Activated CD8-positive, alpha-beta memory T cell treated with anti-CD3 and anti-CD28 coated beads, Interleukin-2, amount 50 U/mL, for 24 hours (primary cell): ENCODE measurements around the gene SLC46A2.

ENCODE experiments used
- DNase-seq: peaks from one replicate; pipeline ENCODE4 v3.0.0-alpha.2; 2020; ENCODE audit errors: extremely low read depth

The SLC46A2 gene

GRCh38 chr9:112886351-112886750, 4.3 kb downstream of the SLC46A2 start:
- no peak for DNase-seq

DNA sequence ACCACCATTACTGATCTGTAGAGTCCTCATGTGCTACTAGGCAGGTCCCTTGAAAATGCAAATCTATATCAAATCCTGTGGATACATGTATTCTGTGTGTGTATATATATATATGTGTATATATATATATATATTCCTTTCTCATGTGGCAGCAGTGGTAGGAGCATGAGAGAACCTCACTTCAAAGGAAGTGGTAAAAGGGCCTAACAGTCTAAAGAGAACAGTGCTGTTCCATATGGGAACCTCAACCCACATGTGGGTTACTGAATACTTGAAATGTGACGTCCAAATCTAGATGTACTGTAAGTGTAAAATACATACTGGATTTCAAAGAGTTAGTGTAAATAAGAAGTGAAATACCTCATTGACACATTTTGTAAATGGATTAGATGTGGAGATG, 5.4 kb downstream of the SLC46A2 start:
- DNase-seq: no peak

- no peak for DNase-seq
Measured at GRCh38 chr9:112884721-112885120, 6.0 kb downstream of the SLC46A2 start.

- no peak for DNase-seq
Measured at GRCh38 chr9:112884101-112884500, 6.6 kb downstream of the SLC46A2 start.

GRCh38 chr9:112881331-112881730, 9.3 kb downstream of the SLC46A2 start:
- DNase-seq: no peak

DNA sequence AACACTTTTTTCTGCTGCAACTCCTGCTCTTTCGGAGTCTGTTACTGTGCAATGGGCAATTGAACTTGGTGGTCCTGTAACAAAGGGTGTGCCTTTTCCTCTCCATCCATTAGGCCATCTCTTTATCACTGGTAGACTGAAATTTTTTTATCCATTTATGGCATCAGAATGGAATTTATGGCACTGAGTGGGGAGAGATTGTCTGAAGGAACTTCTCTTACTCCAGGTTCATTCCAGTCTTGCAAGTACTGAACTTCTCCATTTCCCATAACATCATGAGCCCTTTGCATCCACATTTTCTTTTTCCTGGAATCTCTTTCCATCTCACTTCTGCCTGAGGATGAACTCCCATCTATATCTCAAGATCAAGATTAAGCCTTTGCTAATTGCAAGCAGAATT, 10.0 kb downstream of the SLC46A2 start:
- no peak for DNase-seq

- no peak for DNase-seq
Measured at GRCh38 chr9:112878752-112879151, 11.9 kb downstream of the SLC46A2 start.

DNA sequence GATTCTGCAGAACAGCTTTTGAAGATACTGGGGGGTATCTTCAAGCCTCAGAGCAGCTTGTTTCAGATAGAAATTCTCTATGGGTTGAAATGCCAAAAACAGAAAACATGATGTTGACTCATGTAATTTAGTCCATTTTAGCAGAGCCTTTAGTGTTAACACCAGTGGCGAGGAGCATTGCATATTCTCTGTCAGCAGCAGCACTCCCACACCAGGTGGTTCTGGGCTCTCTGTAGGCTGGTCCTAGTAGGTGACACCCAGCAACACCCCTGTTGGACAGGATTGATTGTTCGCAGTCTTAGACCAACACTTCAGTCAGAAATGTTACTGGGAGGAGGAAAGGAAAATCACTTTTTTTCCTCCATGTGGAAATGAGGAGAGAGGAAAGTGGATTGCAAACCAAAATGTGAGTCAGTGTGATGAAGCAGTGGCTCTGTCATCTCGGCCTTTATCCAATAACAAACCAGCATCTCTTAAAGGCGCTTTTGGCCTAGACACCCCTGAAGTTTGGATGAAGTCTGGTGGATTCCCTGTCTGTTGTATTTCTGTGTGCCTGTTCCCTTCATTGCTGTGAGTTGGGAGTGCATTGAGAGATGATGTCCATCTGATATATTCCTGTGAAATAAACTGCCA, 16.8 kb downstream of the SLC46A2 start:
- DNase-seq: no peak

GRCh38 chr9:112872019-112872418, 18.7 kb downstream of the SLC46A2 start:
- DNase-seq: no peak

DNA sequence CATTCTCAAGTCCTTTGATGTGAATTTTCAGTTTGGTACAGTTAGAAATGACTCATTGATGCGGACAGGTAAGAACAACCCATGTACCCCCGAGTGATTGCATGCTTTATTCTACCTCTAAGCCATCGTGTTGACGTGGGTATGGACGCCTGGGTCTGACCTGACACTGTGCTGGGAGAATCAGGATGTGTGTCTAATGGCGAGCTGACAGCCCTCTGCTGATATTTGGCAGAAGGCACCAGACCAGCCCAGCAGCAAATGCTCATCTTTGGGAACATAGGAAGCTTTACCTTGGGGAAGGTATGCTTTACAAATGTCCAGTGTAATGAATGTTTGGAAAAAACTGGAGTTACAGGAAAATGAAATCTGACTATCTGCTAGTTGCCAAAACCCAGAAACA, 20.1 kb downstream of the SLC46A2 start:
- DNase-seq: no peak

DNA sequence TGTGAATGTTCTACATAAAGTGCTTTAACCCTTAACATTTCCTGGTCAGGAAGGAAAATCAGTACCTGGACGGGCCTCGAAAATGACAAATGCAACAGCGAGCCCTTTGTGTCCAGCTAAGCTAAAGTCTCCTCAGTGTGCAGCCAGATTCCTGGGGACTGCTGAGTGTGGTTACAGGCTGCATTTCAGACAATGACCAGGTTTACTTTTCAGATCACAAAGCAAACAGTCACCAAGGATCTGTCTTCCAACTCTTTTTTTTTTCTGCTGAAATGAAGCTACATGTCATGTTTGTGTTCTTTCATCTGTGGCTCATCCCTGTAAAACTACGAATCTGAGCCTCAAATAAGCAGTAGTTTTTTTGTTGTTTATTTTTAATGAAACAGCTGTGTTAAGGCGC, 20.8 kb downstream of the SLC46A2 start:
- DNase-seq: no peak

- DNase-seq: no peak
Measured at GRCh38 chr9:112869041-112869529, 21.6 kb downstream of the SLC46A2 start.

GRCh38 chr9:112868461-112868860, 22.2 kb downstream of the SLC46A2 start:
- DNase-seq: no peak

DNA sequence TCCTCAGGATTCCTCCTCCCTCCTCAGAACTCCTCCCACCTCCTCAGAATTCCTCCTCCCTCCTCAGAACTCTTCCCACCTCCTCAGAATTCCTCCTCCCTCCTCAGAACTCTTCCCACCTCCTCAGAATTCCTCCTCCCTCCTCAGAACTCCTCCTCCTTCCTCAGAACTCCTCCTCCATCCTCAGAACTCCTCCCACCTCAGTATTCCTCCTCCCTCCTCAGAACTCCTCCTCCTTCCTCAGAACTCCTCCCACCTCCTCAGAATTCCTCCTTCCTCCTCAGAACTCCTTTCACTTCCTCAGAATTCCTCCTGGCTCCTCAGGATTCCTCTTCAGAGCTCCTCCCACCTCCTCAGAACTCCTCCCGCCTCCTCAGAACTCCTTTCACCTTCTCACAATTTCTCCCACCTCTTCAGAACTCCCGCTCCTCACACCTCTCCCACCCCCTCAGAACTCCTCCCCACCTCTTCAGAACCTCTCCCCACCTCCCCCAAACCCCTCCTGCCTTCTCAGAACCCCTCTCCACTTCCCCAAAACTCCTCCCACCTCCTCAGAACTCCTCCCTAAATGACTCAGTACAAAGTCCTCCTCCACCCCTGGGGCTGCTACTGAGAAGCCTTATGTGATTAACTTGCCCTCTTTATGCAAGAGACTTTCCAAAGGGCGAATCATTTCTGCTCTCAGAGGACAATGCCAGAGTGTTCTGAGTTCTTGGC, 23.2 kb downstream of the SLC46A2 start:
- DNase-seq: no peak

- no peak for DNase-seq
Measured at GRCh38 chr9:112866662-112867274, 23.9 kb downstream of the SLC46A2 start.

DNA sequence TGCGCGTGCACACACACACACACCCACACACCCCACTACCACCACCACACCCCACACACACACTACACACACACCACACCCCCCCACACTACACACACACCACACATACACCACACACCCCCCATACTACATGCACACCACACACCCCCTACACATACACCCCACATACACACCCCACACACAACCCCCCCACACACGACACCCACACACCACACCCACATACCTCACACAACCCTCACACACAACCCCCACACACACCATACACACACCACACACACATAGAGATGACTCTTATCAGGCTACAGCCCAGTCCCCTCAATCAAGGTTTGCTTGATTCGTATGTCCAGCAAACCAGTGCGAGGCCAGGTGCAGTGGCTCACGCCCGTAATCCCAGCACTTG, 25.7 kb downstream of the SLC46A2 start:
- DNase-seq: no peak

GRCh38 chr9:112864403-112864802, 26.3 kb downstream of the SLC46A2 start:
- no peak for DNase-seq

GRCh38 chr9:112863746-112864145, 26.9 kb downstream of the SLC46A2 start:
- DNase-seq: no peak

- no peak for DNase-seq
Measured at GRCh38 chr9:112863214-112863613, 27.5 kb downstream of the SLC46A2 start.

DNA sequence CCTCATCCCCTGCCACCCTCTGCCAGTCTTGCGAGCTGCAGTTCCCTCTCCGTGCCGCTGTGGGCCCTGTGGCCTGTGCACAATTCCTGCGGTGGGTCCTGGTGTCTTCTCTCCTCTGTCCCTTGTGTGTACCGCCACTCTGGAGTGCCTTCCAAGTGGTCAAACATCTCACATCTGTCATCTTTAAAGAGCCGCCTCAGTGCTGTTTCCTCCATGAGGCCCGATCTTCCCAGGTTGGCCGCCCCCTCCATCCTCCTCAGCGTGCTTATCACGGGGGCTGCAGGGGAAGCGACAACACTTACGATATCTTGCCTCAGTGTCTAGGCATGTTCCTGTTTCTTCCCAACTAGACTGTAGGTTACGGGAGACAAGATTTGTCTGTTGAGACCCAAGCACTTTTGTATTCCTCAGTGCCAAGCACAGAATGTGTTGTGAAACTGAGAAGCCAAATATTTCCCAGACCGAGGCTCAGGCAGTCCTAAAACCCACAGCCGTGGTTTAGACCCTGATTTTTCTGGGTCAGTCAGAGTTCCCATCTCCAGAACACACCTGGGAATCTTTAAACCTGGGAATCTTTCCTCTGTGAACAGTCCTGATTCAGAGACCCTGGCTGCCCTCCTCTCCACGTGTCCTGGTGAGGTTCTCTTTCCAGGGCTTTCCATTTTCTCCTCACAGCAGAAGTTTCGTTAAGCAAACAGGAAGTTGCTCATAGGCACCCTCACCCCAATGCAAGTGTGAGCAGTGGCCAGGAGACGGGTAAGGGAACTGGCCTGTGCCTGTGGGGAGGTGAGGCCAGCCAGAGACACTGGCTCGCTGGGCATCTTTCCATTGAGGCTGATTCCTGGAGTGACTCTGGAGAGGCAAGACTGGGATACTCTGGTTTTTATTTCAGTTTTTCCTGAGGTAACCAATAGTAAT, 28.8 kb downstream of the SLC46A2 start:
- DNase-seq: no peak

- DNase-seq: no peak
Measured at GRCh38 chr9:112861155-112861554, 29.5 kb downstream of the SLC46A2 start.

GRCh38 chr9:112860451-112860850, 30.2 kb downstream of the SLC46A2 start:
- DNase-seq: no peak
